Endothelial cell of umbilical vein (primary cell): ENCODE measurements around the gene TRPM1. TPM values are rescaled to one million over a fixed set of nuclear protein-coding genes. Genes with fewer than 3 reads are reported as not detected.

Experiments used
- BruUV-seq: library from RNA; stranded (reverse); fragments of 400-500 nt; replicated peaks from 2 replicates; lab custom pipeline; 2021; lab: Mats Ljungman, UMichigan
- CTCF ChIA-PET: fragments of 300-600, 350-600 bp; sonication (Branson Sonifier 250); formaldehyde crosslinking; loops from one replicate; lab custom pipeline; 2021; ENCODE audit warnings: antibody characterized with exemption, inconsistent platforms; lab: Charles Lee
- POLR2A ChIA-PET: fragments of 300-600, 350-600 bp; sonication (Branson Sonifier 250); formaldehyde crosslinking; loops from one replicate; lab custom pipeline; 2021; ENCODE audit warnings: antibody characterized with exemption, inconsistent platforms; lab: Charles Lee
- DNase-seq: peaks from one replicate; pipeline ENCODE4 v3.0.0-alpha.2; 2011; ENCODE audit warnings: low read depth, low spot score
- FAIRE-seq: peaks from 2 replicates; lab custom pipeline; 2011; peaks lifted over from hg19 to GRCh38; lab: Jason Lieb, UNC
- H2AFZ ChIP-seq: 2 replicates; pipeline ENCODE4 v1.6.0; 2012; ENCODE audit warnings: low read depth, low read length, control low read depth, inconsistent platforms
- H3K27ac ChIP-seq: 2 replicates; pipeline ENCODE4 v1.5.1; 2011; ENCODE audit warnings: low read depth, mild to moderate bottlenecking, control low read depth, low read length, moderate library complexity; ENCODE audit not compliant: insufficient read depth
- H3K27me3 ChIP-seq, 2 experiments: 2 replicates each; pipeline versions ENCODE4 v1.6.0 to v1.6.1; 2011; ENCODE audit warnings: low read length in 2 of 2, mixed read lengths in 1 of 2; ENCODE audit not compliant: control insufficient read depth in 2 of 2, insufficient read depth in 2 of 2
- H3K36me3 ChIP-seq, 2 experiments: 2 replicates in 1 of 2; 3 replicates in 1 of 2; pipeline ENCODE4 v1.5.1; 2011; ENCODE audit warnings: low read length in 2 of 2, mild to moderate bottlenecking in 1 of 2, moderate library complexity in 1 of 2; ENCODE audit not compliant: control insufficient read depth in 2 of 2, insufficient read depth in 2 of 2; ENCODE audit errors: extremely low read depth in 1 of 2
- H3K4me1 ChIP-seq: 3 replicates; pipeline ENCODE4 v1.5.1; 2011; ENCODE audit warnings: mild to moderate bottlenecking, low read length; ENCODE audit not compliant: control insufficient read depth, insufficient read depth; ENCODE audit errors: extremely low read depth
- H3K4me2 ChIP-seq: 2 replicates; pipeline ENCODE4 v1.6.1; 2011; ENCODE audit warnings: low read length, control low read depth, mixed read lengths; ENCODE audit not compliant: insufficient read depth
- H3K4me3 ChIP-seq, 3 experiments: fragments of 200-600 bp in 1 of 3; sonication (generic), shearing (Covaris generic) in 1 of 3; replicated peaks in 1 of 3; 2 replicates each; pipeline ENCODE4 v1.5.1; 2011 to 2016; ENCODE audit warnings: control low read depth in 3 of 3, low read length in 3 of 3, mild to moderate bottlenecking in 2 of 3, inconsistent platforms in 1 of 3, low read depth in 1 of 3, moderate library complexity in 1 of 3; ENCODE audit not compliant: insufficient read depth in 1 of 3
- H3K79me2 ChIP-seq: 2 replicates; pipeline ENCODE4 v1.6.0; 2012; ENCODE audit warnings: low read length, inconsistent platforms; ENCODE audit not compliant: control insufficient read depth, insufficient read depth
- H3K9ac ChIP-seq: replicated peaks from 2 replicates; pipeline ENCODE3; 2011; ENCODE audit warnings: low read length, control low read depth; ENCODE audit not compliant: insufficient read depth; ENCODE audit errors: extremely low read depth
- H3K9me1 ChIP-seq: replicated peaks from 3 replicates; pipeline ENCODE4 v1.6.0; 2011; ENCODE audit warnings: mild to moderate bottlenecking, low read length; ENCODE audit not compliant: control insufficient read depth, insufficient read depth; ENCODE audit errors: extremely low read depth
- H3K9me3 ChIP-seq: replicated peaks from 2 replicates; pipeline ENCODE4 v1.5.1; 2012; ENCODE audit warnings: low read length, inconsistent platforms; ENCODE audit not compliant: control insufficient read depth, insufficient read depth
- H4K20me1 ChIP-seq: replicated peaks from 2 replicates; pipeline ENCODE3; 2011; ENCODE audit warnings: mild to moderate bottlenecking, low read length; ENCODE audit not compliant: control insufficient read depth, insufficient read depth; ENCODE audit errors: extremely low read depth
- CTCF ChIP-seq, 2 donors: IDR thresholded peaks; 1 replicate in 1 of 2; 2 replicates in 1 of 2; pipeline ENCODE4 v1.5.1; 2011; ENCODE audit warnings: low read length in 2 of 2, mild to moderate bottlenecking in 2 of 2, moderate library complexity in 2 of 2, control low read depth in 1 of 2, inconsistent platforms in 1 of 2, low read depth in 1 of 2; ENCODE audit not compliant: insufficient read depth in 1 of 2; ENCODE audit errors: extremely low read depth in 1 of 2
- EZH2 ChIP-seq: IDR thresholded peaks from 2 replicates; pipeline ENCODE4 v1.6.1; 2012; ENCODE audit warnings: borderline replicate concordance, low read depth, mild to moderate bottlenecking, moderate library complexity, low read length, inconsistent platforms; ENCODE audit not compliant: severe bottlenecking
- FOS ChIP-seq: IDR thresholded peaks from 2 replicates; pipeline ENCODE4 v1.6.1; 2011; ENCODE audit warnings: mild to moderate bottlenecking, low read length, moderate library complexity, borderline replicate concordance; ENCODE audit not compliant: insufficient read depth
- GATA2 ChIP-seq: IDR thresholded peaks from 2 replicates; pipeline ENCODE4 v1.7.0; 2011; ENCODE audit warnings: low read depth, mild to moderate bottlenecking, moderate library complexity, mixed read lengths, low read length; ENCODE audit not compliant: insufficient read length, insufficient read depth
- JUN ChIP-seq: IDR thresholded peaks from 2 replicates; pipeline ENCODE4 v1.6.1; 2011; ENCODE audit warnings: borderline replicate concordance, low read depth; ENCODE audit not compliant: insufficient read length, insufficient read depth
- MAX ChIP-seq: IDR thresholded peaks from 2 replicates; pipeline ENCODE4 v1.6.1; 2011; ENCODE audit not compliant: insufficient read depth, insufficient read length
- MYC ChIP-seq: IDR thresholded peaks from one replicate; pipeline ENCODE4 v1.6.1; 2011; ENCODE audit warnings: mild to moderate bottlenecking, low read depth, low read length
- POLR2A ChIP-seq: IDR thresholded peaks from 2 replicates; pipeline ENCODE4 v1.6.1; 2012; ENCODE audit warnings: low read depth, mild to moderate bottlenecking, control low read depth, low read length
- POLR2AphosphoS5 ChIP-seq: IDR thresholded peaks from 2 replicates; pipeline ENCODE4 v1.6.1; 2012; ENCODE audit warnings: low read depth, mild to moderate bottlenecking, control low read depth, low read length, moderate library complexity; ENCODE audit not compliant: insufficient read depth
- dilution Hi-C: fragments of 300-500 bp; cut with MboI; formaldehyde crosslinking; loops from one replicate; pipeline ENCODE4 v1.15.0; 2019; ENCODE audit warnings: low sequenced_read_pairs; ENCODE audit not compliant: extremely low pct_ligation_motif_present
- intact Hi-C: fragments of 100-400 bp; cut with micrococcal nuclease; formaldehyde crosslinking; loops from one replicate; pipeline ENCODE4 v1.10.0; 2022
- polyA plus RNA-seq, 4 experiments: library from polyadenylated mRNA; depleted of rRNA in 3 of 4; stranded (reverse) in 3 of 4; unstranded in 1 of 4; fragments of >200 nt; gene quantifications; 2 replicates each; pipeline versions ENCODE4 v1.2.1 to v1.2.3, GENCODE V29; 2011 to 2012; ENCODE audit warnings: missing spikeins in 1 of 4
- total RNA-seq: library from RNA; stranded (reverse); gene quantifications from 2 replicates; pipeline ENCODE4 v1.2.3, GENCODE V29; 2021

The TRPM1 gene
- total and polyA plus RNA-seq, 2 donors (not counting 3 experiments of a cell fraction or from before 2014, with no cell fraction given), result 0.19 TPM; not detected in 1

GRCh38 chr15:31016446-31016915 is 85.0 kb downstream of the TRPM1 start:
- intact Hi-C loops, result no loop called here

More at GRCh38 chr15:31016446-31016915, 85.0 kb downstream of the TRPM1 start:
- Histone ChIP-seq H2AFZ (no peak overlapping the region), H3K4me2 (no peak overlapping the region), H4K20me1 (no peaks in the 10 kb centered on the region), H3K9me3 (no peaks in the 10 kb centered on the region), H3K79me2 (no peaks in the 10 kb centered on the region), H3K9ac (no peak overlapping the region), H3K27me3 (no peaks in the 10 kb centered on the region), H3K9me1 (no peaks in the 10 kb centered on the region), H3K4me3 (no peak overlapping the region), H3K27ac (no peak overlapping the region), H3K4me1 (no peaks in the 10 kb centered on the region), H3K36me3 (no peaks in the 10 kb centered on the region)
- CTCF ChIA-PET, result interaction anchor here (0.6 to 3.1 kb wide), 7 partner anchors 8 to 113 kb away, joined by 3 to 12 read pairs (median 5); no protein-coding TSS in a partner anchor
- no TSS peak for BruUV-seq
- TF ChIP-seq JUN (no peak), MYC (no peak), EZH2 (no peak), CTCF (IDR thresholded peaks at IDR 0.05; ENCODE audit: extremely low read depth in 1 of 2, insufficient read depth in 1 of 2, low read depth in 1 of 2, low read length in 2 of 2) (no peak), POLR2A (no peak), POLR2AphosphoS5 (no peak), FOS (no peak), MAX (no peak), GATA2 (no peak)
- DNase-seq (peak; percentile 59), FAIRE-seq (no peak)
- dilution Hi-C loops, result no loop called here
- POLR2A ChIA-PET, result no interaction called here
